B cell (primary cell): ENCODE data around the gene WTAP. TPM values are rescaled to one million over a fixed set of nuclear protein-coding genes. Genes with fewer than 3 reads are reported as not detected.

ENCODE experiments used
- ATAC-seq: fragments of 200-7000 bp; cut with Tn5 transposase; one replicate; pipeline ENCODE4 v1.10.0; 2021; ENCODE audit warnings: low read depth, mild to moderate bottlenecking, moderate number of reproducible peaks, moderate library complexity
- CTCF ChIA-PET: fragments of 350-600 bp; sonication (Branson Sonifier 250); formaldehyde crosslinking; loops from one replicate; lab custom pipeline; 2021; ENCODE audit warnings: antibody characterized with exemption, inconsistent platforms; lab: Charles Lee
- POLR2A ChIA-PET: fragments of 350-600 bp; sonication (Branson Sonifier 250); formaldehyde crosslinking; loops from one replicate; lab custom pipeline; 2021; ENCODE audit warnings: antibody characterized with exemption; lab: Charles Lee
- DNase-seq: peaks from one replicate; pipeline ENCODE4 v3.0.0; 2013
- H2AFZ ChIP-seq: 2 replicates; pipeline ENCODE4 v1.6.1; 2012; ENCODE audit warnings: mild to moderate bottlenecking, low read depth, low read length; ENCODE audit not compliant: insufficient read depth, poor library complexity, severe bottlenecking
- H3K27ac ChIP-seq, 2 donors: 1 replicate in 1 of 2; 2 replicates in 1 of 2; pipeline ENCODE4 v1.5.1; 2012 to 2013; ENCODE audit warnings: low read length in 2 of 2, mild to moderate bottlenecking in 2 of 2, moderate library complexity in 1 of 2
- H3K27me3 ChIP-seq, 4 experiments: fragments of 200-600 bp in 1 of 4; sonication (generic) in 1 of 4; replicated peaks in 1 of 4; 1 replicate in 2 of 4; 2 replicates in 2 of 4; pipeline versions ENCODE4 v1.6.1 to v1.7.0; 2013 to 2016; ENCODE audit warnings: low read length in 3 of 4, mild to moderate bottlenecking in 2 of 4, mixed read lengths in 1 of 4, moderate library complexity in 1 of 4; ENCODE audit not compliant: insufficient read depth in 4 of 4, control insufficient read depth in 3 of 4; ENCODE audit errors: control extremely low read depth in 1 of 4
- H3K36me3 ChIP-seq, 2 experiments: replicated peaks in 1 of 2; 1 replicate in 1 of 2; 2 replicates in 1 of 2; pipeline versions ENCODE4 v1.6.1 to v1.7.1; 2013; ENCODE audit warnings: low read length in 1 of 2; ENCODE audit not compliant: insufficient read depth in 2 of 2, control insufficient read depth in 1 of 2; ENCODE audit errors: control extremely low read depth in 1 of 2, extremely low read depth in 1 of 2
- H3K4me1 ChIP-seq, 2 donors: fragments of 200-600 bp in 1 of 2; sonication (generic) in 1 of 2; 1 replicate in 1 of 2; 2 replicates in 1 of 2; pipeline versions ENCODE4 v1.5.1 to v1.6.1; 2013 to 2017; ENCODE audit warnings: low read length in 2 of 2; ENCODE audit not compliant: control insufficient read depth in 2 of 2, insufficient read depth in 2 of 2
- H3K4me2 ChIP-seq: replicated peaks from 2 replicates; pipeline ENCODE3; 2012; ENCODE audit warnings: mild to moderate bottlenecking, low read depth, low read length; ENCODE audit not compliant: poor library complexity, severe bottlenecking
- H3K4me3 ChIP-seq, 5 experiments: fragments of 200-600 bp in 1 of 5; sonication (generic) in 1 of 5; 1 replicate in 3 of 5; 2 replicates in 2 of 5; pipeline versions ENCODE4 v1.5.1 to v1.7.0; 2011 to 2016; ENCODE audit warnings: low read length in 4 of 5, mild to moderate bottlenecking in 4 of 5, low read depth in 2 of 5, control low read depth in 1 of 5, moderate library complexity in 1 of 5; ENCODE audit not compliant: insufficient read depth in 1 of 5; ENCODE audit errors: control extremely low read depth in 1 of 5, extremely low read depth in 1 of 5
- H3K79me2 ChIP-seq: fragments of 200-600 bp; sonication (generic); one replicate; pipeline ENCODE4 v1.6.0; 2016; ENCODE audit warnings: low read length; ENCODE audit not compliant: control insufficient read depth, insufficient read depth
- H3K9ac ChIP-seq: fragments of 200-600 bp; sonication (generic); 2 replicates; pipeline ENCODE4 v1.6.1; 2017; ENCODE audit warnings: mild to moderate bottlenecking, low read length, moderate library complexity
- H3K9me3 ChIP-seq, 3 donors: one replicate each; pipeline versions ENCODE4 v1.6.1 to v1.7.1; 2013; ENCODE audit warnings: low read length in 2 of 3; ENCODE audit not compliant: control insufficient read depth in 2 of 3, insufficient read depth in 1 of 3; ENCODE audit errors: control extremely low read depth in 1 of 3
- H4K20me1 ChIP-seq: 2 replicates; pipeline ENCODE4 v1.6.0; 2012; ENCODE audit warnings: mild to moderate bottlenecking, low read length; ENCODE audit not compliant: insufficient read depth, control insufficient read depth, poor library complexity, severe bottlenecking
- H3K27ac Mint-ChIP-seq: one replicate; pipeline ENCODE4 v1.8.0; 2021; ENCODE audit warnings: mixed read lengths
- H3K27me3 Mint-ChIP-seq: one replicate; pipeline ENCODE4 v1.8.0; 2021; ENCODE audit warnings: mixed read lengths
- H3K4me1 Mint-ChIP-seq: one replicate; pipeline ENCODE4 v1.8.0; 2021; ENCODE audit warnings: mixed read lengths
- H3K4me3 Mint-ChIP-seq: one replicate; pipeline ENCODE4 v1.8.0; 2021; ENCODE audit warnings: mixed read lengths
- H3K9me3 Mint-ChIP-seq: one replicate; pipeline ENCODE4 v1.8.0; 2022; ENCODE audit warnings: mixed read lengths; ENCODE audit not compliant: insufficient read depth
- EZH2 ChIP-seq: IDR thresholded peaks from 2 replicates; pipeline ENCODE4 v1.6.1; 2012; ENCODE audit warnings: borderline replicate concordance, low read depth, mild to moderate bottlenecking, moderate library complexity, low read length; ENCODE audit not compliant: insufficient read depth, poor library complexity, severe bottlenecking
- WGBS: methylation state at CpG from one replicate; pipeline ENCODE4 v1.1.5; 2013; ENCODE audit warnings: missing lambda C conversion rate; ENCODE audit not compliant: insufficient coverage; 5-methylcytosine and 5-hydroxymethylcytosine counted together
- intact Hi-C: fragments of 100-400 bp; cut with micrococcal nuclease; formaldehyde crosslinking; loops from one replicate; pipeline ENCODE4 v1.10.0; 2022
- polyA plus RNA-seq: library from polyadenylated mRNA; depleted of rRNA; stranded (reverse); fragments of >200 nt; gene quantifications from 2 replicates; pipeline ENCODE4 v1.2.3, GENCODE V29; 2012
- total RNA-seq, 2 donors: library from RNA; stranded (reverse); fragments of 120-200 nt in 1 of 2; gene quantifications; 1 replicate in 1 of 2; 2 replicates in 1 of 2; pipeline versions ENCODE4 v1.2.3 to v1.2.4, GENCODE V29; 2013 to 2022
- TF ChIP-seq, protein P1 (sequence below): fragments of 200-600 bp; IDR thresholded peaks from one replicate; pipeline ENCODE4 v1.8.0; 2022; ENCODE audit warnings: antibody characterized with exemption, mild to moderate bottlenecking

The WTAP gene
- total and polyA plus RNA-seq, 2 donors (not counting 1 experiment from before 2014, with no cell fraction given): 34.2 to 165 TPM

GRCh38 chr6:159722655-159723054 lies 4.7 kb upstream of the WTAP start:
- Mint-ChIP-seq H3K27me3 (no peaks in the 10 kb centered on the region), H3K9me3 (no peaks in the 10 kb centered on the region), H3K4me1 (peaks cover 12% of the 10 kb centered on the region), H3K4me3 (no peak overlapping the region), H3K27ac (no peak overlapping the region)
- Histone ChIP-seq H3K4me2 (no peak overlapping the region), H3K36me3 (peaks cover 0 to 8% of the 10 kb centered on the region in 2 experiments), H3K79me2 (peaks cover 66% of the 10 kb centered on the region), H3K9me3 (no peaks in the 10 kb centered on the region), H3K4me1 (peaks cover 8 to 9% of the 10 kb centered on the region in 2 donors), H3K9ac (no peak overlapping the region), H3K4me3 (no peak overlapping the region), H2AFZ (no peak overlapping the region), H3K27ac (no peak overlapping the region), H4K20me1 (no peaks in the 10 kb centered on the region), H3K27me3 (no peaks in the 10 kb centered on the region)
- no peak for ATAC-seq
- CTCF ChIA-PET: interaction anchor here (0.9 to 1.5 kb wide), 5 partner anchors 18 to 34 kb away, joined by 3 to 4 read pairs (median 4); no protein-coding TSS in a partner anchor
- POLR2A ChIA-PET: interaction anchor here (1.3 kb wide), 1 partner anchor 67 kb away, joined by 3 read pairs; the partner anchor contains the start of gene TCP1
- DNase-seq: no peak
- intact Hi-C loops: loop anchor here (5.0 kb wide), 1 partner anchor 735 kb away; no protein-coding TSS in a partner anchor
- no peak for TF ChIP-seq EZH2
- TF ChIP-seq, protein P1, sequence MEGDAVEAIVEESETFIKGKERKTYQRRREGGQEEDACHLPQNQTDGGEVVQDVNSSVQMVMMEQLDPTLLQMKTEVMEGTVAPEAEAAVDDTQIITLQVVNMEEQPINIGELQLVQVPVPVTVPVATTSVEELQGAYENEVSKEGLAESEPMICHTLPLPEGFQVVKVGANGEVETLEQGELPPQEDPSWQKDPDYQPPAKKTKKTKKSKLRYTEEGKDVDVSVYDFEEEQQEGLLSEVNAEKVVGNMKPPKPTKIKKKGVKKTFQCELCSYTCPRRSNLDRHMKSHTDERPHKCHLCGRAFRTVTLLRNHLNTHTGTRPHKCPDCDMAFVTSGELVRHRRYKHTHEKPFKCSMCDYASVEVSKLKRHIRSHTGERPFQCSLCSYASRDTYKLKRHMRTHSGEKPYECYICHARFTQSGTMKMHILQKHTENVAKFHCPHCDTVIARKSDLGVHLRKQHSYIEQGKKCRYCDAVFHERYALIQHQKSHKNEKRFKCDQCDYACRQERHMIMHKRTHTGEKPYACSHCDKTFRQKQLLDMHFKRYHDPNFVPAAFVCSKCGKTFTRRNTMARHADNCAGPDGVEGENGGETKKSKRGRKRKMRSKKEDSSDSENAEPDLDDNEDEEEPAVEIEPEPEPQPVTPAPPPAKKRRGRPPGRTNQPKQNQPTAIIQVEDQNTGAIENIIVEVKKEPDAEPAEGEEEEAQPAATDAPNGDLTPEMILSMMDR: no peak

DNA sequence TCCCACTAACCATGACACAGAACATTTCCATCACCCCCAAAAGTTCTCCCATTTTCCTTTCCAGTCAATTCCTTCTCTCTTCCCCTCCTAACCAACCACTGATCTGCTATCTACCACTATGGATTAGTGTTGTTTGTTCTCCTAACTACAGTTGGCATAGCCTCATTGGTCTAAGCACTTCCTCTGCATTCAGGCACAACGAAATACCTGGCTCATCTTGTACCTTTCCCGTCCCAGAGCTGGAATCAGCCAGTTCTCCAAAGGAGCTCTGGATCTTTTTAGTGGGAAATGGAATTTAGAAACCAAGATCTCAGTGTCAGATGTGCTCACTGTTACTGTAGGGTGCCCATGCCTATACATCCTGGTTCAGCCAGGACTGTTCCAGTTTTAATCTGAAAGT lies 4.0 kb upstream of the WTAP start:
- Mint-ChIP-seq H3K9me3 (no peaks in the 10 kb centered on the region), H3K27ac (no peak overlapping the region), H3K4me1 (peaks cover 14% of the 10 kb centered on the region), H3K4me3 (no peak overlapping the region), H3K27me3 (no peaks in the 10 kb centered on the region)
- POLR2A ChIA-PET: interaction anchor here (1.3 kb wide), 1 partner anchor 66 kb away, joined by 3 read pairs; the partner anchor contains the start of gene TCP1
- Histone ChIP-seq H3K27ac (no peak overlapping the region), H3K4me3 (no peak overlapping the region), H2AFZ (no peak overlapping the region), H3K9ac (no peak overlapping the region), H4K20me1 (no peaks in the 10 kb centered on the region), H3K4me1 (peaks cover 8 to 9% of the 10 kb centered on the region in 2 donors), H3K79me2 (peaks cover 72% of the 10 kb centered on the region), H3K4me2 (no peak overlapping the region), H3K27me3 (no peaks in the 10 kb centered on the region), H3K36me3 (peaks cover 0 to 8% of the 10 kb centered on the region in 2 experiments), H3K9me3 (no peaks in the 10 kb centered on the region)
- 100% methylated on average over 1 of the region's 2 CpGs for WGBS
- no peak for TF ChIP-seq EZH2
- TF ChIP-seq, protein P1: no peak
- intact Hi-C loops: loop anchor here (5.0 kb wide), 1 partner anchor 734 kb away; no protein-coding TSS in a partner anchor
- no peak for DNase-seq
- CTCF ChIA-PET: interaction anchor here (0.9 to 1.9 kb wide), 5 partner anchors 19 to 68 kb away, joined by 3 to 4 read pairs (median 4); no protein-coding TSS in a partner anchor
- ATAC-seq: no peak
